GM21390 (cell line): ENCODE results near the gene TMEM108.

Experiments used
- ATAC-seq: cut with Tn5 transposase; IDR thresholded peaks from one replicate; pipeline ENCODE4 v1.9.1; 2021; ENCODE audit not compliant: unreplicated experiment

The TMEM108 gene

DNA sequence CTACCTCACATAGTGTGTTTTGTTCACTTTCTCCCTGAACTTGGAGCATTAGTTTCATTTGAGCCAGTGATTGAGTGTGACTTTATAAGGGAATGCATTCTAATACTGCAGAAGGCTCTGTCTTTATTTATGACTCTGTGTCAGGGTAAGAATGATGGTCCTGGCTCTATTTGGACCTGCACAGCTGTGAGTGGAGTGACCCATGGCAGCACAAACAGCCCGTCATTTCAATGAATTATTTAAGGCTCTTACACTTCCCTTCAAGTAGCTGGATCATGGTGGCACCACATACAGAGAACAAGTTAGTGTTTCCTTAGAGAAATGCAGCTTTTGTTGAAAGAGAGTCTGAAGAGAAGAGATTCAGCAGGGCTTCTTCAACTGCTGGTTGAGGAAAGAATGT is 16.4 kb downstream of the TMEM108 start:
- ATAC-seq = no peak

DNA sequence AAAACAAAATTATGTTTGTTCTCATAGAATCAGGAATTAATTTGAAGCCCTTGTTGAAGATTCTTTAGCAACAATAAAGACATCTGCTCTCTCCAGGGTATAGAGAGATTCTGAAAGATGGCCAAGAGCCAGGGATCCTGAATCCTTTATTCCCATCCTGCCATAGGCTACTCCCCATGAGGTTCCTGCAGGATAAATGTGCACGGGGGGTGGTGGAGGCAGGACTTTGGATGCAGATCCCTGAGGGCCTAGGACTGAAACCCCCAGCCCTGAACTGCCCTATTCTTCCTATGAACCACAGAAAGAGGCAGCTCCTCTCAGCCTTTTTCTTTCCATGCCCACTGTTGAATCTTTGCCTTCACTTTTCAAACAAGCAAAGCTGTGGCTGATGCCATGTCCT is 17.1 kb downstream of the TMEM108 start:
- ATAC-seq = no peak

DNA sequence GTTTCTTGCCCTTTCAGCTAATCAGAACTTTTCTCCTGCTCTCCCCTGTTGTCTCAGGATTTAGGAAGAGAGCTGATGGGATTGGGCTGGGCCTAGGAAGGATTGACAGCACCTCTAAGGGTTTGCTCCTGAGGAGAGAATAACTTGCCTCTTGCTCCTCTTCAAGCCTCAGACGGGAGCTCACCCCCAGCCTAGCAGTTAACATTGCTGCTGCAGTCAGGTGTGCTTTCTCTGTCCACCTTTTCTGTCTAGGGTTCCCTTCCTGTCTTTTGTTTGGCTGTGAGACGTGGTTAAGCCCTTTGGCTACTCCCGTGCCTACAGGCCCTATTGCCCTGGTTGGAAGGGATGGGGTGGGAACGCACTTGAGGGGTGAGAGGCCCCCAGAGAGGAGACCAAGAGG is 20.1 kb downstream of the TMEM108 start:
- ATAC-seq = no peak

DNA sequence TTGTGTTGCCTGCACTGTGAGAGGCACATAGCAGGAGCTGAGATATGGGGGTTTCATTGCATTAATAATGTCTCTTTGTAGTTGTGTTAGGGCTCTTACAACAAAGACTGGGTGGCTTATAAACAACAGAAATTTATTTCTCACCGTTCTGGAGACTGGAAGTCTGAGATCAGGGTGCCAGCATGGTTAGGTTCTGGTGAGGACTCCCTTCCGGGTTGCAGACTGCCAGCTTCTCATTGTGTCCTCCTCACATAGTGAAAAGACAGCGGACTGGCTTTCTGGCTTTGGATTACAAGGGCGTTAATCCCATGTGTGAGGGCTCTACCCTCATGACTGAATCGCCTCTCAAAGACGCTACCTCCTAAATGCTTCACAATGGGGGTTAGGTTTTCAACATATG is 20.6 kb downstream of the TMEM108 start:
- ATAC-seq = no peak

DNA sequence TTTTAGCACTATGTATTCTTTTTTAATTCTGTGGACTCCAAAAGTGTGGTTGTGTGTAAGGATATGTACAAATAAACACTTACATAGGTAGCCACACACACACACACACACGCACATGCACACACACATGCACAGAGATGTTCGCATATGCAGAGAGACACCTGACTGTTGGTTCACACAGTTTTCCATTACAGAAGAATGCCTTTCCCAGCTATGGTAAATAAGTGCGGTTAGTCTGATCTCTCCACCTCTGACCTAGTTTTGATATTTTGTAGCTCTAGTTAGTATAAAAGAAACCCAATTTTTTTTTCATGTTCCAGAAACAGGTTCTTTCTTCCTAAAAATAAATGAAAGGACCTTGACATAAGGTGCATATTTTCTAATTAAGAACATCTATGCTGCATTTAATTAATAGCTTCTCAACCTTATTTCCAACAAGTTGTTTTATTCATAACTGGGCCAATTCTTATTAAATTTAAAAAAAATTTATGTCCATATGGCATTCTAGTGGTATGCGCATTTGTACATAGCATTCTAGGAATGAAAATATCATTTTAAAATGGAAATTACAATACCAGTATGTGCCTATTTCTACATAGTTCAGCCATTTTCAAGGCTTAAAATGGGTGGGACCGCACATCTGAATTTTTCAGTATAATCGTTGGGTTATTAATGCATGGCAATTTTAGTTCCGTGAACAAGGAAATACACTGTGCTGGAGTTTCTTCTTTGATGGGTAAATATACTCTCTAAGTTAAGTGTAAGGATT is 27.2 kb downstream of the TMEM108 start:
- ATAC-seq = no peak

DNA sequence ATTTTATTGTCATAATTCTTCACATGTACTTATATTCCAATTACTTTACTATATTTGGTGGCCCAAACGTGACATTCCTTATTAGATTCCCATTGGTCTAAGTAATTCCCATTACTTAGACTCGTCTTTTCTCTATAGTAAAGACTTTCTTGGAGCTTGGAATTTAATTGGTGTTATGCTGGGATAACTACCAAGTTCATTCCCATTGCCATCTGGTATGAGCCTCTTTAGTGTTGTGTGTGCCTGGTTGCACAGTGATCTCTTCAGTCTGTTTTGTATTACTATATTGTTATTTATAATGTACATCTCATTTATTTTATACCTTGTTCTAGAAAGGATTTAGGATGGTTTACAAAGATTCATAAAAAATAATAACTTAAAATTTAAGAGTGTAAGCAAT is 27.8 kb downstream of the TMEM108 start:
- ATAC-seq = no peak

DNA sequence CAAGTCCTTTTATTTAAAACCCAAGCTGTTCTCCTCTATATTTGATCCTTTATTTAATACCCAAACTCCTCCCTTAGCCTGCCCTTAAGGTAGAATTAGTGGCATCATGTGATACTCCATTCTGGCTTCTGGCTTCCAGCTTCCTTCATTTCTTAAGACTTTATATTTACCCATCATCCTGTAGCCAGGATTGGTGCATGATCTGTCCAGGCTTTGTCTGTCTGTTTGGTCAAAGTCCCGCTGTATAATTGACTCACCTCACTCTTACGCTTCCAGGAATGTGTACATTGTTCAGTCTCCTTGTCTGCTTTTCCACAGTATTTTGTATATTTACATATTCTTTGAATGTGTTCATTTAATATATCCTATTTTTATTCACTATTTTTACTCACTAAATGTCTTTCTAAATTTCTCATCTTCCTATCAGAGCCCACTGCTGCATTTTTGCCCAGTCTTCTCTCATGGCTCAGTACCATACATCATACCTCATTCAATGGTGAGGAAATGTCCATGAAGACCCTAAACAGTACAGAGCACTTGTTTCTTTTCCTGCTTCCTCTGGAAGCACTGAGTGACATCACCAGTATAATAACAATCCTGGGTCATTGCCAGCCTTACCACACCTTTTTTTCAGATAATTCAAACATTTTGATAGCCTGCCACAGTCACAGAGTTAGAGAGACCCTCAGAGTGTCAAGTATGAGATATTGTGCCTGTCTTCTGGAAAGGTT is 31.5 kb downstream of the TMEM108 start:
- ATAC-seq = no peak

DNA sequence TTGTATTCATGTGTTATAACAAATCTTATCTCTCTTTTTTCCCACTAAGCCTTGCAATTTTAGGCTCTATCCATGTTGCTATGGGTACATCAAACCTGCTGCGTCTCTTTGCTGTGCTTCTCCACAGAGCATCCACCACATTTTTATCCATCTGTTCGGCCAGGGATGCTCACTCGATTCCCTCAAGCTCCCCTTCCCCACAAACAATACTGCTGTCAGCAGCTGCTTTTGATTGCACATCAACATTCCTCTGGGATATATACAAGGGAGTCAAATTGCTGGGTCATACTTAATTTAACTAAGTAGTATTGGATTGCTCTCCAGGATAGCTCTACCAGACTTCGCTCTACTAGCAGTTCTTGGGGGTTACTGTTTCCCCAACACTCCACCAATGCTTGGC is 36.8 kb downstream of the TMEM108 start:
- no peak for ATAC-seq

DNA sequence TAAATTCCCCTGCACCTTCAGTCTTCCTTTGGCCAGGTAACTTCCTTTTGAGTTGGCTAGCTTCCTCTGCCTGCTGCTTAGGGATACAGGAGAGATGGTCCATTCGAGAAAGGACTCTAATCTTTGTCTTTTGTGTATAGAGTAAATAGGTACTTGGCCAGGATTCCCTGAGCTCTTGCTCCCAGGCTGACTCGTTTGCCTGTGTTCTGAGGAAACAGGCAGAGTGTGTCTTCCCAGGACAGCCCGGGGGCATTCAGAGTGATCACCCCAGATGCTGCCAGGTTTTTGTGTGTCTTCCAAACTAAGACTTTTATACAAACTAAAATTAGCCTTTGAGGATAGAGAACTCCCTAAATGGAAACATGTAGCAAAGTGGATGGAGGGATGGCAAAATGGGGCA is 39.5 kb downstream of the TMEM108 start:
- no peak for ATAC-seq

DNA sequence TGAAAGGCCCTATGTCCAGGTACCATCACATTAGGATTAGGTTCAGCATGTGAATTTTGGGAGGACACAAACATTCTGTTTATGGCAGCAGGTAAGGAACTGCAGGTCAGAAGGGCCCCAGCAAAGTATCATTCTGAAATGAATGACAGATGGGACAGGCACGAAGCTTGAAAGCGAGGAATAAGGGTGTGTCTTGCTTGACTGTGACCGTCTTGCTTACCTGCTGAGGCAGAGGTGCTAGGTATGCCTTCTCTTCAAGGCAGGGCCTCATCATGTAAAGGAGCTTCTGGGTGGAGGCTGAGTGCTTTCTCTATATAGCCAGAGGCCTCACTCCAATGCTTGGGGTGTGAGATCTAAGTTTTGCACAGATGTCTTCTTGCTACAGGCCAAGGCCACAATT is 41.4 kb downstream of the TMEM108 start:
- no peak for ATAC-seq

DNA sequence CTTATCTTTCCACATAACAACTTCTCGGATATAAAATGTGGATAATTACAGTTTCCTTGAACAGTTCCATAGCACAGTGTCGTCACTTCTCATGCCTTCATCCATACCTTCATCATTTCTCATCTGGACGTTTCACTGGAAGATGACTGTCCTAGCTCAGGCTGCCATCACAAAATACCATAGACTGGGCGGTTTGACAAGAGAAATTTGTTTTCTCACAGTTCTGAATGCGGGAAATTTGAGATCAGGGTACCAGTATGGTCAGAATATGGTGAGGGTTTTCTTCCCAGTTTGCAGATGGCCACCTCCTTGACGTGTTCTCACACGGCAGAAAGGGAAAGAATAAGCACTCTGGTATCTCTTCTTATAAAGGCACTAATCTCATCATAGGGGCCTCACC is 42.8 kb downstream of the TMEM108 start:
- ATAC-seq = no peak

DNA sequence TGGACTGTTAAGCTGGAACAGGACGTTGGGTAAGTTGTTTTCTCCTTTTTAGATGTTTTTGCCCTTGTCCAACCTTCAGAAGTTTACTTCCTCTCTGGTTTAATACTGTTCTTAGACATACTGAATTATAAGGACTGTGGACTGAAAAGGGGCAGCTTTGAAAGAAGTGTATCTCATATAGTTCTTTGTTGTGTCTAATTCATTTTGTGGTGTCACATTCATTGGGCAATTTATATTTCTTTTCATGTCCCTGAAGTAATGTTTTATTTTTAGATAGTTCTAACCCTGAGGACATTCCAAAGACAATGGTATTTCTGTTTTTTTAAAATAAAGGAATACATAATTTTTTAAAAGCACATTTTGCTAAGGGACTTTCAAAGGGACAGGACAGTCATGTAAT is 45.2 kb downstream of the TMEM108 start:
- ATAC-seq = no peak

DNA sequence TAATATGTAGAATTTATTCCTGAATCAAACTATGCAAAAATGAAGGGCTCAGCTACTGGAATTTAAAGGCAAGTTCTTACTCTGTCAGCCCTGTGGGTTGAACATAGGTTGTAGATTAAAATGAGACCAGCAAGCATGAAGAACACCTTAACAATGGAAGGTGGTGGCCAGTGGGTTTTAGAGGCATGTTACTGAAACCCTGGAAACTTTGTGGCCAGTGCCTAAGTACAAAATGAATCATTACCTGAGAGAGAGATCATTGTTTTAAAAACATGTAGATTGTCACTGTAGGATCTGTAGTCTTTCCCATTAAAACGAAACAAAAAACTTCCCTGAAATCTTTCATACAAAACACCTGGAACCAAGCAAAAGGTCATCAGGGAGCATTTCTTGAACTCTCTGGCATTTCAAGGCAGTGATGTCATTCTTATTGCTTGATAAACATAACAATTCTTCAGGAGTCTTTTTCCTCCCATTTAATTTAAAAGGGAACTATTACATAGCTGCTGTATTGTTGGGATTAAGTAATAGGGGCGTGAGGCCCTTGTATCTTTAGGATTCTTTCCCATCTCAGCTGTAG is 51.8 kb downstream of the TMEM108 start:
- ATAC-seq = no peak

DNA sequence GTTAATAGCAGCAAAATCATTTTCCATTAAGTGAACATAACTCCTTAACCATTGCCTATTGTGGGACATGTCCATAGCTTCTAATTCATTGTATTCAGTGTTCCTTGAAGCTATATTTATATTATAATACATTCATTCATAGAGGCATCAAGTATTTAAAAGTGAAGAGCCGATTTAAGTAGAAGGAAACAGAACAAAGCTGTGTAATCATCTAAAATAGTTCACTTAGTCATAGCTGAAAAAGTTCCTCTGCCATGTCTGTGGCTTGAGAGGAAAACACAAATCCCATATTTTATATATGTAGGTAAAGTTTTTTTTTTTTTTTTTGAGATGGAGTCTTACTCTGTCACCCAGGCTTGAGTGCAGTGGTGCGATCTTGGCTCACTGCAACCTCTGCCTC is 54.5 kb downstream of the TMEM108 start:
- ATAC-seq = no peak

DNA sequence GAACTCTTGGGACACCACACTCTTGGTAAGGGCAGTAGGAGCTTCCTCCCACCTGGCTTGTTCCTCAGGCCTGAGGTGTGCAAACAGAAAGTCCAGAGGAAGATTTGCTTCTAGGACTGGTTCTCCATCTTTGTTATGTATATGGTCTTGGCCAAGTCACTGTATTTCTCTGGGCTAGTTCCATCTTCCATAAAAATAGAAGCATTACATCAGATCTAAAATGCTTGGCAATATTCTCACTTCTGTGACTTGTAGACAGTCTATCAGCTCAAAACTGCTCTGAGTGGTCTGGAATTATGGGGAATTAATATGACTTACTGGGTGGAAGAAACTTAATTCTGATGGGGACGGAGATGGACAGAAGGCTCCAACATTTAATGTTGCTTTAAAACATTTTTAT is 55.2 kb downstream of the TMEM108 start:
- ATAC-seq = no peak

DNA sequence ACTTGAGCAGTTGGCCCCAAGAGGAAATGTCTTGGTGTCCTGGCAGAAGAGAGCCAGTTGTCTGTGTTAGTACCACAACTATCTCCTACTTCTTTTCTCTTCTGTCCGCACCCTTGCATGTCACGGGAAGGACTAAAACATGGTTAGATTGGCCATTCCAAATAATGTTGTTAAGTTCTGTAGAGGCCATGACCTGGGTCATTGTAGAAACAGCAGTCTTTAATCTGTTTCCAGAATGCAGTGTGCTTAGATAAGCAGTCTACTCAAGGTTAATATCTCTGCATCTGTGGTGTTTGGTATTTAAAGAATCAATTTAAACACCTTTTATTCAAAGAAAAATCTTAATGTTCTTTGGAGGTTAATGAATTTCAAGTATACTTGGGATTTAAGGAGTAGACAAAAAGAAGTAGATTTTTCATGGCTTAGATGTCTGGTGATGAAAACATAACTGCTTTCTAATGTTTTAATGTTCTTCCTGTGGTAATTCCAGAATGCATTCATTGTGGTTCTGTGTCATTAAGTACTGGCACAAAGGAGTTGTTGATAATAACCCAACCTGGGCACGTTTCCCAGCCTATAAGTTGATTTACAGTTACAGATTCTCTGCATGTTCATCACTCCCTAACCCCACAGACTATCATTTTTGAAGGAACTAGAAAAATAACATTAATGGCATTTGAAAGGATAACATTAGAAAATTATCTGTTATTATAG is 58.9 kb downstream of the TMEM108 start:
- ATAC-seq = no peak

DNA sequence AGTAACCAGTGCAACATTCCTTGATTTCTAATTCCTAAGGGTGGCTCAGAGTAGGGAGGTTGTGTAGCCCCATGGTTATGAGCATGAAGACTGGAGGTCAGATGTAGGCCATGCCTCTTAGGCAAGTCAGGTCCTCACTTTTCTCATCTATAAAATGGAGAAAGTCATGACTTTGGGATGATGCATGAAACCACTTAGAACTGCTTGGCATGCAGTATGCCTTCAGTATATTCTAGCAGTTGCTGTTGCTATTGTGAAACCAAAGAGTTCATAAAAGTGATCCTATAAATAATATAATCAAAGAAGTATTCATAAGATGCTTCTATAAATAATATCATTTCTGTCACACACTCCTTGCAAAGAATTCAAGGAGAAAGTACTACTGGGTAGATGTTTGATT is 65.5 kb downstream of the TMEM108 start:
- no peak for ATAC-seq

DNA sequence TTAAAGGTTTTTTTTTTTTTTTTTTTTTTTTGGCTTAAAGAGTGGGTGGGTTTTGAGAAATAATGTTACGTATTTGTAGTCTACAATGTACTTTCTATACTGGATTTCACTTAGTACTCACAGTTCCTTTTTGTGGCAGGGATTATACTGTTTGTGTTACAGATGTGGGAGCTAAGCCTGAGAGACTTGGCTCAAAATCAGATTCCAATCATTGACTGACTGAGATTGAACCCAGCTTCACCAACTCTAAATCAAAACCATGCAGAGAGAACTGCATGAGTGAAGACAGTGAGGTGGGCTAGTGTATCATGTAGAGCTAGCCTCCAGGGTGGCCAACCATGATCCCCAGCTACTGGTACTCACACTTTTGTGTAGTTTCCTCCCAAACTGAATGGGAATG is 68.0 kb downstream of the TMEM108 start:
- ATAC-seq = no peak

DNA sequence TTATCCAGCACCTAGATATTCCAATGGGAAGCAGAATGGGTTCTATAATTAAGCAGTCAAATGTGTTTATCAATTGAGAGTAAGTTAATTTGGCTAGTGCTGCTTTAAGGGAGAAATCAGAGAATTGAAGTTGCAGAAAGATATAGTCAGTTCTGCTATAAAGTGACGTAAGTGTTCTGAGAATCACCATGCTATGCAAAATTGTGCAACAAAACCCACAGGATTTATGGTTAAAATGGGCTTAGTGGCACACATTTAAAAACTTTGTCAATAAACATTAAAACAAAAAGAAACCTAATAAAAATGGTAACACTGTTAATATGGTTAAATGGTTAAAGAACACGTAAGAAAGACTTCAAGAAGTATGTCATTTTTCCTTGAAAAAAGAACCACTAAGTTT is 74.5 kb downstream of the TMEM108 start:
- no peak for ATAC-seq

DNA sequence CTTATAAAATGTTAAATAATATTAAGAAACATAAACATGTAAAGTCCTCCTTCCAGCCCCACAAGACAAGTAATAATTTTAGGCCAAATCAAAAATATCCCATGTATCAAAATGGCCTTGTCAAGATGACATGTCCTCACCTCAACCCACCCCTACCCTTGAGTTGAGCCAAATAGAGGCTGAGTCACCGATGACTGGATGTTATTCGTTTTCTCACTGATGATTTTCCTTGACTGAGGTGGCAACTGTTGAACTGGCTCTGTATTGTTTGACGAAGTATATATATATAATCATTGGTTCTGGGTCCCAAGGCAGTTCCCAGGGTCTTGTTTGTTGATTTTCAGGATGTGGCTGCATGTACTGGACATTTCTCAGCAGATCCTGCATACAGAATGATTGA is 75.3 kb downstream of the TMEM108 start:
- no peak for ATAC-seq

DNA sequence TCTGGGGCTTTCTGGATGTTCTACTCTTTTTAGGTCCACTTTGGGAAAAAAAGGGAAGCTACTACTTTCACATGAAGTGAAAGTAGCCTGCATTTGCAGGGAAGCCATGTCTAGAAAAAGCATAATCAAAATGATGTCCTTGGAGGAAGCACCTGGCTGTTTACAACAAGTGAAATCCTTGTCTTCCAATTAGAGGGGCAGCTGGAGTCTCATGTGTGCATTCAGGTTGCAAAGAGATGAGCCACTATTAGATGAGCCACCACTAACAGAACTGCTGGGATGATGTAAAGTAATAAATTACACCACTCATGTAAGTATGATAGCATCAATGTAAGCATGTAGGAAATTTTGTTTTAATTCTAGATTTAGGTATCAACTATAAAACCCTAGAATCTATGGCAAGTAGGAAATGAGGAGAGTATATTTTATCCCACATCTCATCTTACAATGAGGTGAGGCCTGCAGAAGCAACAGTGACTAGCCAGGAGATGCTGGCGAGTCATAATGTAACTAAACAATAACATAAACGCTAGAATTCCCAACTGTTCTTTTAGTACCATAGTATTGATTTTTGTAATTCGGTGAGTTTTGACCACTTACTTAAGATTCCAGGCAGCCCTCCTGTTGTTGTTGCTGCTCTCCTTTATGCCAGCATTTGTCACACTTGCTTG is 75.9 kb downstream of the TMEM108 start:
- ATAC-seq = no peak
